ENCODE results near the gene SURF6.
"Not testable (repeated sequence)": the region's sequence is repeated elsewhere in the genome, so short reads cannot be mapped to it uniquely, and the experiment has no call there.

DNA sequence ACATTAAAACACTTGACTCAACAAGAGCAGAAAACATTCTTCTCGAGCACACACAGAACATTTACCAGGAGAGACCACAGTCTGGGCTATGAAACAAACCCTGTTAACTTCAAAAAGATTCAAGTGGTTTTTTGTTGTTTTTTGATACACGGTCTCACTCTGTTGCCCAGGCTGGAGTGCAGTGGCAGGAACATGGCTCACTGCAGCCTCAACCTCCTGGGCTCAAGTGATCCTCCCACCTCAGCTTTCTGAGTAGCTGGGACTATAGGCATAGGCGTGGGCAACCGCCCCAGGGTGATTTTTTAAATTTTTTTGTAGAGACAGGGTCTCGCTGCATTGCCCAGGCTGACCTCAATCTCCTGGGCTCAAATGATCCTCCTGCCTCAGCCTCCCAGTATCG, 9.0 kb downstream of the SURF6 start:
- not testable (repeated sequence) for TF ChIP-seq EZH2phosphoT487 (IDR thresholded peaks at IDR 0.05; ENCODE audit: borderline replicate concordance, low read length)
- TF ChIP-seq, protein P1, sequence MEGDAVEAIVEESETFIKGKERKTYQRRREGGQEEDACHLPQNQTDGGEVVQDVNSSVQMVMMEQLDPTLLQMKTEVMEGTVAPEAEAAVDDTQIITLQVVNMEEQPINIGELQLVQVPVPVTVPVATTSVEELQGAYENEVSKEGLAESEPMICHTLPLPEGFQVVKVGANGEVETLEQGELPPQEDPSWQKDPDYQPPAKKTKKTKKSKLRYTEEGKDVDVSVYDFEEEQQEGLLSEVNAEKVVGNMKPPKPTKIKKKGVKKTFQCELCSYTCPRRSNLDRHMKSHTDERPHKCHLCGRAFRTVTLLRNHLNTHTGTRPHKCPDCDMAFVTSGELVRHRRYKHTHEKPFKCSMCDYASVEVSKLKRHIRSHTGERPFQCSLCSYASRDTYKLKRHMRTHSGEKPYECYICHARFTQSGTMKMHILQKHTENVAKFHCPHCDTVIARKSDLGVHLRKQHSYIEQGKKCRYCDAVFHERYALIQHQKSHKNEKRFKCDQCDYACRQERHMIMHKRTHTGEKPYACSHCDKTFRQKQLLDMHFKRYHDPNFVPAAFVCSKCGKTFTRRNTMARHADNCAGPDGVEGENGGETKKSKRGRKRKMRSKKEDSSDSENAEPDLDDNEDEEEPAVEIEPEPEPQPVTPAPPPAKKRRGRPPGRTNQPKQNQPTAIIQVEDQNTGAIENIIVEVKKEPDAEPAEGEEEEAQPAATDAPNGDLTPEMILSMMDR (IDR thresholded peaks at IDR 0.05; ENCODE audit: low read depth, low read length, poor library complexity, severe bottlenecking), result not testable (repeated sequence)
